Fibroblast of the aortic adventitia (primary cell): ENCODE data around the gene ADAMTSL4. TPM values are rescaled to one million over a fixed set of nuclear protein-coding genes. Genes with fewer than 3 reads are reported as not detected.
"Not testable (repeated sequence)": the region's sequence is repeated elsewhere in the genome, so short reads cannot be mapped to it uniquely, and the experiment has no call there.

Source experiments
- DNase-seq: peaks from one replicate; pipeline ENCODE4 v3.0.0-alpha.2; 2010; ENCODE audit warnings: low read depth
- H3K4me3 ChIP-seq: 2 replicates; pipeline ENCODE4 v1.5.1; 2011; ENCODE audit warnings: low read depth, mild to moderate bottlenecking, control low read depth, low read length, moderate library complexity
- total RNA-seq: library from RNA; depleted of rRNA; stranded (reverse); fragments of >200 nt; gene quantifications from 2 replicates; pipeline ENCODE4 v1.2.3, GENCODE V29; 2012; ENCODE audit warnings: low replicate concordance
- TF ChIP-seq, protein P1 (sequence below): IDR thresholded peaks from 2 replicates; pipeline ENCODE4 v1.5.1; 2011; ENCODE audit warnings: mild to moderate bottlenecking, low read length, control low read depth, inconsistent platforms; ENCODE audit not compliant: insufficient read depth

The ADAMTSL4 gene
- total RNA-seq, 1 donor = 13.0 TPM

DNA sequence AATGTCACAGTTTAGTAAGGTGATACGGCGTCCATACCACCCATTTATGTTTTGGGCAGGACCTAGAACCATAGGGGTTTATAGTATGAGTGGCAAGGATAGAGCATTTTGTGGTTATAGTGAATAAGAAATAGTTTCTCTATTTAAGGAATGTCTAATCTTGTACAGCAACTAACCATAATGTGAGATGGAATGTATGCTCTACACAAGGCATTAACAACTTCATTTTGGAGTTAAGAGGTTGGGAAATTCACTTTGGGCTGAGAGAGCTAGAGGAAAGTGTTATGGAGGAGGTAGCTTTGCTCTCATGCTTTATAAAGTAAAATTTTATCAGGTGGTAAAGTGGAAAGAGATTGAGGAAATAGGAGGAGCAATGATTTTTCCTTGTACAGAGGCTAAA, 33.2 kb downstream of the ADAMTSL4 start:
- H3K4me3 ChIP-seq = no peak overlapping the region
- DNase-seq = no peak
- TF ChIP-seq, protein P1, sequence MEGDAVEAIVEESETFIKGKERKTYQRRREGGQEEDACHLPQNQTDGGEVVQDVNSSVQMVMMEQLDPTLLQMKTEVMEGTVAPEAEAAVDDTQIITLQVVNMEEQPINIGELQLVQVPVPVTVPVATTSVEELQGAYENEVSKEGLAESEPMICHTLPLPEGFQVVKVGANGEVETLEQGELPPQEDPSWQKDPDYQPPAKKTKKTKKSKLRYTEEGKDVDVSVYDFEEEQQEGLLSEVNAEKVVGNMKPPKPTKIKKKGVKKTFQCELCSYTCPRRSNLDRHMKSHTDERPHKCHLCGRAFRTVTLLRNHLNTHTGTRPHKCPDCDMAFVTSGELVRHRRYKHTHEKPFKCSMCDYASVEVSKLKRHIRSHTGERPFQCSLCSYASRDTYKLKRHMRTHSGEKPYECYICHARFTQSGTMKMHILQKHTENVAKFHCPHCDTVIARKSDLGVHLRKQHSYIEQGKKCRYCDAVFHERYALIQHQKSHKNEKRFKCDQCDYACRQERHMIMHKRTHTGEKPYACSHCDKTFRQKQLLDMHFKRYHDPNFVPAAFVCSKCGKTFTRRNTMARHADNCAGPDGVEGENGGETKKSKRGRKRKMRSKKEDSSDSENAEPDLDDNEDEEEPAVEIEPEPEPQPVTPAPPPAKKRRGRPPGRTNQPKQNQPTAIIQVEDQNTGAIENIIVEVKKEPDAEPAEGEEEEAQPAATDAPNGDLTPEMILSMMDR = no peak

DNA sequence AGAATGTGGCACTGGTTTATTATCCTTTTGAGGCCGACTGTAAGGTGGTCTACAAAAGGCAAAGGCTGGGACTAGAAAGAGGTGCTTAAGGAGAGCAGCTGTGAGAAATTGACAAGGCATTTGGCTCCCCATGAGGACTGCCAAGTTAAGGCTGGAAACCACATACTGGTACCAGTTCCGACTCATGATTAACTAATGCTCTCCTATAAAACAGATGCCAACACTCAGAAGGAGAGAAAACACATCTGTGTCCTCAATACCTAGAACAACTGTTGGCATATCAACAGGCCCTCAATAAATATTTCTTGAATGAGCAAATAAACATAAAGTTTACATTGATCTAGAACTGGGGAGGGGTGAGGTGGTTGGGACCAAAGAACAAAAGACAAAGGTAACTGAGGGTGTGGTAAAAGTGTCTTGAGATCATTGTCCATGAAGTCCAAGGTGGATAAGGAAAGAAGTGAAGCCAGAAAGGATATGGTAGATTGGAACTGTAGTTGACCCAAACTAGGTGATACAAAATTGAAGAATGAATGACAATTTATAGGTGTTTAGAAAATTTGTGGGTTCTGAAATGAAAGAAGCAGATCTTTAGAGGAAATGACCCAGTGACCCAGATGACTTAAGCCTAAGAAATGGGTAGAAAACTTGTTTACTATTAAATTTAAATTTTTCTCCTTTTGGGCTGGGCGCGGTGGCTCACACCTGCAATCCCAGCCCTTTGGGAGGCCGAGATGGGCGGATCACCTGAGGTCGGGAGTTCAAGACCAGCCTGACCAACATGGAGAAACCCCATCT, 47.1 kb downstream of the ADAMTSL4 start:
- no peak overlapping the region for H3K4me3 ChIP-seq
- TF ChIP-seq, protein P1 = no peak
- peak; percentile 51 for DNase-seq

DNA sequence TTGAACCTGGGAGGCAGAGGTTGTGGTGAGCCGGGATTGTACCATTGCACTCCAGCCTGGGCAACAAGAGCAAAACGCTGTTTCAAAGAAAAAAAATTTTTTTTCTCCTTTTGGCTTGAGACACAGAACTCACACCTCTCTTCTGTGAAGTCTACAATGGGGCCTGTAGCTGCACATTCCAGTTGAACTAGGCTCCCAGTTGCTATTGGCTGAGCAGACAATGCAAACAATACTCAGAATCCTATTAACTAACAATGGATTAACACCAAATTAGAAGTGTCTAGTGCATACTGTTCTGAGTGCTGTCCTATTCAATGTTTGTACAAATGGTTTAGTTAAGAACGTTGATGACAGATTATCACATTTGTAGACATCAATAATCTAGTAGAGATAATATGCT, 47.8 kb downstream of the ADAMTSL4 start:
- no peak for DNase-seq
- TF ChIP-seq, protein P1 = no peak
- no peak overlapping the region for H3K4me3 ChIP-seq

DNA sequence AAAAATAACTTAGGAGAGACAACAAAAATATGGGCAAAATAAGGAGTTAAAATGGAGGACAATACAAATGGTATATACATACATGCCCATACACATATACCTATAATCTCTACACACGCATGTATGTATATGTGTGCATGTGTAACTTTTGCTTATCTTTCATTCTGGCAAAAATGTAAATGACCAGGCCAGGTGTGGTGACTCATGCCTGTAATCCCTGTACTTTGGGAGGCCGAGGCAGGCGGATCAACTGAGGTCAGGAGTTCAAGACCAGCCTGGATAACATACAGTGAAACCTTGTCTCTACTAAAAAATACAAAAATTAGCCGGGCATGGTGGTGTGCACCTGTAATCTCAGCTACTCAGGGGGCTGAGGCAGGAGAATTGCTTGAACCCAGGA, 49.1 kb downstream of the ADAMTSL4 start:
- not testable (repeated sequence) for H3K4me3 ChIP-seq, DNase-seq

DNA sequence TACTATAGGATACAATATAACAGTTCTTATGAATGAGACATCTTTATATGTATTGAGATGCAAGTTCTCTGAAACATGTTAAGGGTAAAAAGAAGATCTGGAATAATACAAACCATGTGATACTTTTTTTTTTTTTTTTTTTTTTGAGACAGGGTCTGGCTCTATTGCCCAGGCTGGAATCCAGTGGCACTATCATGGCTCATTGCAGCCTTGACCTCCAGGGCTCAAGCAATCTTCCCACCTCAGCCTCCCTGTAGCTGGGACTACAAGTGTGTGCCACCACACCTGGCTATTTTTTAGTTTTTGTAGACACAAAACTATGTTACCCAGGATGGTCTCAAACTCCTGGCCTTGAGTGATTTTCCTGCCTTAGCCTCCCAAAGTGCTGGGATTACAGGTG, 52.3 kb downstream of the ADAMTSL4 start:
- no peak overlapping the region for H3K4me3 ChIP-seq
- TF ChIP-seq, protein P1 = no peak
- no peak for DNase-seq

DNA sequence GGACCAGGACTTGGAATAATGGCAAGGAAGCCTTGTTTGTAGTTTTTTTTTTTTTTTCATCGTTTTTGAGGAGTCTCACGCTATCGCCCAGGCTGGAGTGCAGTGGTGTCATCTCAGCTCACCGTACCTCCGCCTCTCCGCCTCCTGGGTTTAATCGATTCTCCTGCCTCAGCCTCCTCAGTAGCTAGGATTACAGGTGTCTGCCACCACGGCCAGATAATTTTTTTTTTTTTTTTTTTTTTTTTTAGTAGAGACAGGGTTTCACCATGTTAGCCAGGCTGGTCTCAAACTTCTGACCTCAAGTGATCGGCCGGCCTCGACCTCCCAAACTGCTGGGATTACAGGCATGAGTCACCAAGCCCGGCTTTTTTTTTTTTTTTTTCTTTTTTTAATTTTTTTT, 53.2 kb downstream of the ADAMTSL4 start:
- DNase-seq = not testable (repeated sequence)

DNA sequence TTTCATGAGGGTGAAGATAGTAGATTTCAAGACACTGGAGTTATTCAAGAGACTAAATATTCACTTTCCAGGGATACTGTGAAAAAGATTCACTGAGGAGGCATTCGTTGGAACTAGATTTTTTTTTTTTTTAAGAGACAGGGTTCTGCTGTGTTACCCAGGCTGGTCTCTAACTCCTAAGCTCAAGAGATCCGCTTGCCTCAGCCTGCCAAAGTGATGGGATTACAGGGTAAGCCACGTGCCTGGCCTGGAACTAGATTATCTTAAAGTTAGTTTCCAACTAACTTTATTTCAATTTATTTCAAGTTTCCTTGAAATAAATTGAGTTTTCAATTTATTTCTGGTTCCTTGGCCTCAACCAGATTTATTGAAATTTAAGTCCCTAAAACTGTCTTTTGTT, 54.5 kb downstream of the ADAMTSL4 start:
- TF ChIP-seq, protein P1 = no peak
- no peak overlapping the region for H3K4me3 ChIP-seq
- DNase-seq = no peak

More for the DNA sequence above, 53.2 kb downstream of the ADAMTSL4 start:
- H3K4me3 ChIP-seq = not testable (repeated sequence)

DNA sequence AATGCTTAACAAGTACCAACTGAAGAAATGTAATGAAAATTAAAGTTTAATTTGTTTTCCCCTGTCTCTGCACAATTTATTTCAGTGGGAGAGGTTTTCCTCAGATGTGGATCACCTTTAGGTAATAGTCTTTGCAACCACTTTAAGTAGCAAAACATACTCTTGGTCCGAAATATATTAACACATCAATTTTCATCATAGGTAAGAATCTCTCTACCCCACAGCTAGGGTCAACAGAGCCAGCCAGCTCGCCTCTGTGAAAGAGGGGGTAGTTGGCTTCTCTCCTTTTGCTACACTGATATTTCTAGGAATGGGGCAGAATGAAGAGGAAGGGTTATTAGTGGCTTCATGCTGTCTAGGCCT, 55.0 kb downstream of the ADAMTSL4 start:
- H3K4me3 ChIP-seq = no peak overlapping the region
- DNase-seq = no peak
- TF ChIP-seq, protein P1 = no peak

DNA sequence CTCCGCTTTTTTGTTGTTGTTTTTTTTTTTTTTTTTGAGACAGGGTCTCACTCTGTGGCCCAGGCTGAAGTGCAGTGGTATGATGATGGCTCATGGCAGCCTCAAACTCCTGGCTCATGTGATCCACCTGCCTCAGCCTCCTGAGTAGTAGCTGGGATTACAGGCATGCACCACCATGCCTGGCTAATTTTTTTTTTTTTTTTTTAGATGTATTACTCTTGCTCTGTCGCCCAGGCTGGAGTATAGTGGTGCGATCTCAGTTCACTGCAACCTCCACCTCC, 56.2 kb downstream of the ADAMTSL4 start:
- DNase-seq, H3K4me3 ChIP-seq: not testable (repeated sequence)
